MM.1S (cell line): Measurements from ENCODE around the gene TNKS1BP1.

ENCODE experiments used
- DNase-seq: peaks from one replicate; pipeline ENCODE4 v3.0.0-alpha.2; 2015
- H2AFZ ChIP-seq: fragments of 300-600 bp; sonication (generic); 2 replicates; pipeline ENCODE4 v1.6.0; 2016; ENCODE audit warnings: antibody characterized with exemption, low read length
- H3F3A ChIP-seq: fragments of 300-600 bp; sonication (generic); 2 replicates; pipeline ENCODE4 v1.6.1; 2016; ENCODE audit warnings: mild to moderate bottlenecking, antibody characterized with exemption, low read length, moderate library complexity, mixed read lengths; ENCODE audit not compliant: insufficient read depth
- H3K27ac ChIP-seq: fragments of 300-600 bp; sonication (generic); 2 replicates; pipeline ENCODE4 v1.5.1; 2016; ENCODE audit warnings: mild to moderate bottlenecking, low read length
- H3K27me3 ChIP-seq: fragments of 300-600 bp; sonication (generic); replicated peaks from 2 replicates; pipeline ENCODE4 v1.6.0; 2016; ENCODE audit warnings: low read length; ENCODE audit not compliant: insufficient read depth
- H3K36me3 ChIP-seq: fragments of 300-600 bp; sonication (generic); replicated peaks from 2 replicates; pipeline ENCODE4 v1.6.1; 2016; ENCODE audit warnings: mild to moderate bottlenecking, low read length, mixed read lengths; ENCODE audit not compliant: insufficient read depth
- H3K4me1 ChIP-seq: fragments of 300-600 bp; sonication (generic); 2 replicates; pipeline ENCODE4 v1.6.1; 2016; ENCODE audit warnings: low read length, mixed read lengths
- H3K4me2 ChIP-seq: fragments of 300-600 bp; sonication (generic); 2 replicates; pipeline ENCODE4 v1.6.0; 2016; ENCODE audit warnings: low read depth, low read length
- H3K4me3 ChIP-seq: fragments of 300-600 bp; sonication (generic); 2 replicates; pipeline ENCODE4 v1.5.1; 2016; ENCODE audit warnings: low read length, mixed read lengths
- H3K79me2 ChIP-seq: fragments of 300-600 bp; sonication (generic); 2 replicates; pipeline ENCODE4 v1.6.1; 2016; ENCODE audit warnings: mixed run types, low read length, mixed read lengths
- H3K9ac ChIP-seq: fragments of 300-600 bp; sonication (generic); 2 replicates; pipeline ENCODE4 v1.6.1; 2016; ENCODE audit warnings: low read length, mixed read lengths
- H3K9me2 ChIP-seq: fragments of 300-600 bp; sonication (generic); replicated peaks from 2 replicates; pipeline ENCODE4 v1.6.1; 2016; ENCODE audit warnings: mild to moderate bottlenecking, low read length, mixed read lengths; ENCODE audit not compliant: insufficient read depth
- H3K9me3 ChIP-seq: fragments of 300-600 bp; sonication (generic); replicated peaks from 2 replicates; pipeline ENCODE4 v1.6.1; 2016; ENCODE audit warnings: mild to moderate bottlenecking, low read length, mixed read lengths; ENCODE audit not compliant: insufficient read depth
- H4K20me1 ChIP-seq: fragments of 300-600 bp; sonication (generic); 2 replicates; pipeline ENCODE4 v1.6.1; 2016; ENCODE audit warnings: mild to moderate bottlenecking, low read length, moderate library complexity, mixed read lengths; ENCODE audit not compliant: insufficient read depth
- EZH2 ChIP-seq: fragments of 300-600 bp; sonication (generic); optimal IDR thresholded peaks from 2 replicates; pipeline ENCODE3; 2017; ENCODE audit warnings: low read depth, mild to moderate bottlenecking, antibody characterized with exemption, low read length, mixed read lengths
- EZH2phosphoT487 ChIP-seq: fragments of 300-600 bp; sonication (generic); IDR thresholded peaks from 2 replicates; pipeline ENCODE4 v1.6.1; 2018; ENCODE audit warnings: antibody characterized with exemption, low read length
- TF ChIP-seq, protein P1 (sequence below): fragments of 300-600 bp; sonication (generic); IDR thresholded peaks from 2 replicates; pipeline ENCODE4 v1.5.1; 2016; ENCODE audit warnings: antibody characterized with exemption, low read length, mixed read lengths

Gene TNKS1BP1

DNA sequence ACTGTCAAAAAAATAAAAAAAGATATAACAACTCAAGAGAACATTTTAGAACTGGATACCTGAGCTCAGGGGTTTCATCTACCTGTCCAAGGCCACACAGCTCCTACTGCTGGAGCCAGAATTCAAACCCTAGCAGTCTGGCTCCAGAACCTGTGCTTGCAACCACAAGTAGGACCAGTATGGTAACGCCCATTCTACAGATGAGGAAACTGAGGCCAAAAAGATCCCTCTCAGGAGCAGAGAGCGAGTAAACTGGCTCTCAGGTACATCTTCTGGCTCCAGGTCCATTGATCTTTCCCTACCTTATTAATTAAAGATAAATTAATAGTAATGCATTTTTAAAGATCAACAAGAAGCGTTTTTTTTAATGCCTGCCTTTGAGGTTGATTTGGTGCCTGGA is 32.6 kb upstream of the TNKS1BP1 start:
- Histone ChIP-seq H2AFZ (no peak overlapping the region), H3K4me1 (no peaks in the 10 kb centered on the region), H4K20me1 (no peaks in the 10 kb centered on the region), H3K4me2 (no peak overlapping the region), H3K79me2 (no peaks in the 10 kb centered on the region), H3K36me3 (no peaks in the 10 kb centered on the region), H3K9me3 (no peaks in the 10 kb centered on the region), H3K4me3 (no peak overlapping the region), H3K27me3 (no peaks in the 10 kb centered on the region), H3K27ac (no peak overlapping the region), H3K9ac (no peak overlapping the region), H3F3A (no peaks in the 10 kb centered on the region), H3K9me2 (no peaks in the 10 kb centered on the region)
- DNase-seq: no peak
- TF ChIP-seq EZH2phosphoT487 (no peak), EZH2 (no peak)
- TF ChIP-seq, protein P1, sequence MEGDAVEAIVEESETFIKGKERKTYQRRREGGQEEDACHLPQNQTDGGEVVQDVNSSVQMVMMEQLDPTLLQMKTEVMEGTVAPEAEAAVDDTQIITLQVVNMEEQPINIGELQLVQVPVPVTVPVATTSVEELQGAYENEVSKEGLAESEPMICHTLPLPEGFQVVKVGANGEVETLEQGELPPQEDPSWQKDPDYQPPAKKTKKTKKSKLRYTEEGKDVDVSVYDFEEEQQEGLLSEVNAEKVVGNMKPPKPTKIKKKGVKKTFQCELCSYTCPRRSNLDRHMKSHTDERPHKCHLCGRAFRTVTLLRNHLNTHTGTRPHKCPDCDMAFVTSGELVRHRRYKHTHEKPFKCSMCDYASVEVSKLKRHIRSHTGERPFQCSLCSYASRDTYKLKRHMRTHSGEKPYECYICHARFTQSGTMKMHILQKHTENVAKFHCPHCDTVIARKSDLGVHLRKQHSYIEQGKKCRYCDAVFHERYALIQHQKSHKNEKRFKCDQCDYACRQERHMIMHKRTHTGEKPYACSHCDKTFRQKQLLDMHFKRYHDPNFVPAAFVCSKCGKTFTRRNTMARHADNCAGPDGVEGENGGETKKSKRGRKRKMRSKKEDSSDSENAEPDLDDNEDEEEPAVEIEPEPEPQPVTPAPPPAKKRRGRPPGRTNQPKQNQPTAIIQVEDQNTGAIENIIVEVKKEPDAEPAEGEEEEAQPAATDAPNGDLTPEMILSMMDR: no peak

DNA sequence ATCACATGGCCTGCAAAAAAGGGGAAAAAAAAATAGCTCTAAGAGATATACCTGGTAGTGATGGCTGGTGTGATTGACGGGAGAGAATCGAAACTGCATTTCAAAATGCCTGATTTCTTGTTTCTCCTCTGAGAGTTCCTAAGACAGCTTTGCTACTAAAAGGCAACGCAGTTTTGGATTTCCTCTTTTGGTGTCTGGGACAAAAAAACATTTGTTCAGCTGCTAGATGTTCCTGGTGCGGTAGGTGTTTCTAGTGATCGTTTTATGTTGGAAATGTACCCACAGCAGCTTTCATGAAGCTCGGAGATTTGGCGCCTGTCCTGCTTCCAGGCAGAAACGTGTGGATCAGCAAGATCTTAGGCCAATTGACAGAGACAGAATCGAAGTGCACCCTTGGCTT is 31.5 kb upstream of the TNKS1BP1 start:
- Histone ChIP-seq H3K4me3 (no peak overlapping the region), H3K9me3 (no peaks in the 10 kb centered on the region), H3K27ac (no peak overlapping the region), H3F3A (no peaks in the 10 kb centered on the region), H3K79me2 (no peaks in the 10 kb centered on the region), H2AFZ (no peak overlapping the region), H3K36me3 (no peaks in the 10 kb centered on the region), H3K4me1 (no peaks in the 10 kb centered on the region), H3K9me2 (no peaks in the 10 kb centered on the region), H3K9ac (no peak overlapping the region), H4K20me1 (no peaks in the 10 kb centered on the region), H3K27me3 (no peaks in the 10 kb centered on the region), H3K4me2 (no peak overlapping the region)
- TF ChIP-seq EZH2 (no peak), EZH2phosphoT487 (no peak)
- TF ChIP-seq, protein P1: no peak
- no peak for DNase-seq

DNA sequence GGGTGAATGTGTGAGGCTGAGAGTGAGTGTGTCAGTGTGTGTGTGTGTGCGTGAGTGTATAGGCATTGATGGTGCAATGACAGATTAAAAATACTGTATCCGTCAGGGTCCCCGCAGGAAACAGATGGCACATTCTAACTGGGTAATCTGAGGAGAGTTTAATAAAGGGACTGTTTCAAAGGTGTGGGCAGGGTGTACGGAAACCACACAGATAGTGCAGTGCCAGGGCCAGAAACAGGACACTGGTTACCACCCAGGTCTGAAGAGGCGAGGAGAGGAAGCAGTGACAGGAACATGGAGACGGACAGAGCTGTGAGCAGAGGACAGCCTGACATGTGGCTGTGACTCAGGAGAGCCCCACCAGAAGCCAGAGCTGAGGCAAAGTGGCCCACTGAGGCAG is 29.9 kb upstream of the TNKS1BP1 start:
- Histone ChIP-seq H3K4me2 (no peak overlapping the region), H4K20me1 (no peaks in the 10 kb centered on the region)

More for the DNA sequence above, 29.9 kb upstream of the TNKS1BP1 start:
- Histone ChIP-seq H3K27ac (no peak overlapping the region), H3K36me3 (no peaks in the 10 kb centered on the region), H3K9ac (no peak overlapping the region), H3K4me1 (no peaks in the 10 kb centered on the region), H2AFZ (no peak overlapping the region), H3F3A (no peaks in the 10 kb centered on the region), H3K4me3 (no peak overlapping the region), H3K27me3 (no peaks in the 10 kb centered on the region), H3K9me3 (no peaks in the 10 kb centered on the region), H3K9me2 (no peaks in the 10 kb centered on the region), H3K79me2 (no peaks in the 10 kb centered on the region)
- no peak for DNase-seq
- TF ChIP-seq EZH2 (no peak), EZH2phosphoT487 (no peak)
- TF ChIP-seq, protein P1: no peak
